Testis (tissue), 2 donors: ENCODE data around the gene SLX4IP.

Source experiments
- POLR2A ChIP-seq: fragments of 450-650 bp; IDR thresholded peaks from one replicate; pipeline ENCODE4 v1.6.1; 2017; ENCODE audit warnings: antibody characterized with exemption, mild to moderate bottlenecking, moderate library complexity
- TF ChIP-seq, protein P1 (sequence below), 3 experiments: fragments of 450-650 bp in 2 of 3; fragments of 200-600 bp in 1 of 3; sonication (generic) in 1 of 3; IDR thresholded peaks; one replicate each; pipeline ENCODE4 v1.5.1; 2016 to 2019; ENCODE audit warnings: antibody characterized with exemption in 3 of 3, mild to moderate bottlenecking in 2 of 3, moderate library complexity in 1 of 3

DNA sequence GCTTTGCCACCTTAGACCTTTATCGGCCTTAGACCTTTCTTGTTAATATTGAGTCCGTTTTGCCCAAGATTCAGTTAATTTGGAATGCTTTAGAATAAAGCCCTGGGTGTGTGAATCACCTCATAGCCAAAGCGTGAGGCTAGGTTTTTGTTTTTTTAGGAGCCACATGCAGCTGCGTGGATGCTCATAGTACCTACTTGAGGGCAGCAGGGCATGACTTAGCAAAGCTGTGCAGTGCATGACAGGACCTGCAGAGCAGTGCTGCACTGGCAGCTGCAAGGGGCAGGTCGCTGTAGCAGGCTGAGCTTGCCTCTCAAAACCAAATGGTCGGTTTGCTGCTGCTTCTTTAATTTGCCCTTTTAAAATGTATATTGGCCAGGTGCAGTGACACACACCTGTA lies 122.6 kb downstream of the SLX4IP start:
- TF ChIP-seq, protein P1, sequence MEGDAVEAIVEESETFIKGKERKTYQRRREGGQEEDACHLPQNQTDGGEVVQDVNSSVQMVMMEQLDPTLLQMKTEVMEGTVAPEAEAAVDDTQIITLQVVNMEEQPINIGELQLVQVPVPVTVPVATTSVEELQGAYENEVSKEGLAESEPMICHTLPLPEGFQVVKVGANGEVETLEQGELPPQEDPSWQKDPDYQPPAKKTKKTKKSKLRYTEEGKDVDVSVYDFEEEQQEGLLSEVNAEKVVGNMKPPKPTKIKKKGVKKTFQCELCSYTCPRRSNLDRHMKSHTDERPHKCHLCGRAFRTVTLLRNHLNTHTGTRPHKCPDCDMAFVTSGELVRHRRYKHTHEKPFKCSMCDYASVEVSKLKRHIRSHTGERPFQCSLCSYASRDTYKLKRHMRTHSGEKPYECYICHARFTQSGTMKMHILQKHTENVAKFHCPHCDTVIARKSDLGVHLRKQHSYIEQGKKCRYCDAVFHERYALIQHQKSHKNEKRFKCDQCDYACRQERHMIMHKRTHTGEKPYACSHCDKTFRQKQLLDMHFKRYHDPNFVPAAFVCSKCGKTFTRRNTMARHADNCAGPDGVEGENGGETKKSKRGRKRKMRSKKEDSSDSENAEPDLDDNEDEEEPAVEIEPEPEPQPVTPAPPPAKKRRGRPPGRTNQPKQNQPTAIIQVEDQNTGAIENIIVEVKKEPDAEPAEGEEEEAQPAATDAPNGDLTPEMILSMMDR (IDR thresholded peaks at IDR 0.05), result no peak
- TF ChIP-seq POLR2A, result no peak
